GM10266 (cell line): ENCODE results near the gene ARRDC2.

Experiments used
- DNase-seq: peaks from one replicate; pipeline ENCODE4 v3.0.0; 2012; ENCODE audit errors: extremely low spot score
- TF ChIP-seq, protein P1 (sequence below): IDR thresholded peaks from 2 replicates; pipeline ENCODE4 v1.5.1; 2012; ENCODE audit warnings: mild to moderate bottlenecking, low read depth; ENCODE audit not compliant: control insufficient read depth, insufficient read depth; ENCODE audit errors: missing control alignments

ARRDC2 gene

DNA sequence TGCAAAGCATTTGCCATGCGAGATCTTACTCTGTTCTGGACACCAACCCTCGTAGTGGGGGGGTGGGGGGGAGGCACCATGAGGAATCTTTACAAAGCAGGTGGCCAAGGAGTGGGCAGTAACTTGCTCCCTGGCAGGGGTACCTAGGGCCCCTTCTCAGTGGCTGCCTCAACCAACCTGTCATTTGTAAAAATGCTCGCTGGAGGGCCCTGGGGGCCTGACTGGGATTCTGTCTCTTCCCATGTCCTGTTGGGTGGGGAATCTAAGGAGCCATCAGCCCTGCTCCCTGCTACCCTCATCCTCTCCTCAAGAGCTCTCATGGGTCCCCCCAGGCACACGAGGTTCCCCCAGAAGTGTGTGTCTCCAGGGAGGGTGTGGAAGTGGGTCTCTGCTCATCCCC lies 39.6 kb upstream of the ARRDC2 start:
- no peak for DNase-seq

GRCh38 chr19:17969096-17969792 lies 38.7 kb upstream of the ARRDC2 start:
- TF ChIP-seq, protein P1, sequence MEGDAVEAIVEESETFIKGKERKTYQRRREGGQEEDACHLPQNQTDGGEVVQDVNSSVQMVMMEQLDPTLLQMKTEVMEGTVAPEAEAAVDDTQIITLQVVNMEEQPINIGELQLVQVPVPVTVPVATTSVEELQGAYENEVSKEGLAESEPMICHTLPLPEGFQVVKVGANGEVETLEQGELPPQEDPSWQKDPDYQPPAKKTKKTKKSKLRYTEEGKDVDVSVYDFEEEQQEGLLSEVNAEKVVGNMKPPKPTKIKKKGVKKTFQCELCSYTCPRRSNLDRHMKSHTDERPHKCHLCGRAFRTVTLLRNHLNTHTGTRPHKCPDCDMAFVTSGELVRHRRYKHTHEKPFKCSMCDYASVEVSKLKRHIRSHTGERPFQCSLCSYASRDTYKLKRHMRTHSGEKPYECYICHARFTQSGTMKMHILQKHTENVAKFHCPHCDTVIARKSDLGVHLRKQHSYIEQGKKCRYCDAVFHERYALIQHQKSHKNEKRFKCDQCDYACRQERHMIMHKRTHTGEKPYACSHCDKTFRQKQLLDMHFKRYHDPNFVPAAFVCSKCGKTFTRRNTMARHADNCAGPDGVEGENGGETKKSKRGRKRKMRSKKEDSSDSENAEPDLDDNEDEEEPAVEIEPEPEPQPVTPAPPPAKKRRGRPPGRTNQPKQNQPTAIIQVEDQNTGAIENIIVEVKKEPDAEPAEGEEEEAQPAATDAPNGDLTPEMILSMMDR, result no peak
- DNase-seq, result no peak

More for the DNA sequence above, 39.6 kb upstream of the ARRDC2 start:
- TF ChIP-seq, protein P1, result no peak

GRCh38 chr19:17972230-17972629 lies 35.7 kb upstream of the ARRDC2 start:
- no peak for DNase-seq
- TF ChIP-seq, protein P1, result no peak

GRCh38 chr19:17973759-17974158 lies 34.2 kb upstream of the ARRDC2 start:
- TF ChIP-seq, protein P1, result no peak

DNA sequence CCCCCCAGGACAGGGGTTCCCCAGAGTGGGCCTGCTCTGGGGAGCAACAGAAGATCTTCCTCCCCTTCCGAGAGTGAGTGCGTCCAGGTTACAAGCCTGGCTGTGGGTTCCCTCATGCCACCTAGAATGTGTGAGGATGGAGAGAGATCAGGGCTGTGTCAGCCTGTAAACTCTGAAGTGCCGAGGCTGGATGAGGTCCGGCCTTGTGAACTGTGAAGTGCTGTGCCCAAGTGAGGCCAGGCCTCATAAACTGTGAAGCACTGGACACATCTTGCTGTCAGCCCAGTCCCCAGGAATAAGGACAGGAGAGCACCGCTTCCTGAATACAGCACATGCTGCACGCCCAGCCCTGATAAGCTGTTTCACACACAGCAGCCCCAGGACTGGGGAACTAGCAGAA lies 33.4 kb upstream of the ARRDC2 start:
- TF ChIP-seq, protein P1, result no peak
- no peak for DNase-seq

More at GRCh38 chr19:17973759-17974158, 34.2 kb upstream of the ARRDC2 start:
- no peak for DNase-seq

DNA sequence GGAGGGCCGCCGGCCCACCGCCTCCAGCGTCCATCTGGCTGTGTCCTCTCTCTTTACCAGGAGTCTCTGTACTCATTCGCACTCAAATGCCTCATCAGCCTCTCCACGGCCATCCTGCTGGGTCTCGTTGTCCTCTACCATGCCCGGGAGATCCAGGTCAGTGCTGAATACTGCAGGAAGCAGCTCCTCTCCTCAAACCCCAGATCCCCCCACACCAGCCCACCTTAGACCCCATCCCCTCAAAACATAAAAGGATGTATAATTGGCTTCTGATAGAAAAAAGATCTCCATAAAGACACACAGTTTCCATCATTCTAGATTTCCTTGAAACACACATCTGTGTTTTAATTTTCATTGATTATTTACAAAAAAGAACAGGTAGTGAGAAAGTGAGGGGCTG lies 32.9 kb upstream of the ARRDC2 start:
- TF ChIP-seq, protein P1, result no peak

DNA sequence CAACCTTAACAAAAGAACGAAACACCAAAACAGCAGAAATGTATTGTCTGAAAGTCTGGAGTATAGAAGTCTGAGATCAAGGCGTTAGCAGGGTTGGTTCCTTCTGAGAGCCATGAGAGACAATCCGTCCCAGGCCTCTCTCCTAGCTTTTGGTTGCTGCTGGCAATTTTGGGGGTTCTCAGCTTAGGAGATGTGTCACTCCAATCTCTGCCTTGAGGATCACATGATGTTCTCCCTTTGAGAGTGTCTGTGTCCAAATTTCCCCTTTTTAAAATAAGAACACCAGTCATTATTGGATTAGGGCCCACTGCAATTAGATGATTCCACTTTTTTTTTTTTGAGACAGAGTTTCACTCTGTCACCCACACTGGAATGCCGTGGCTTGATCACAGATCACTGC lies 30.9 kb upstream of the ARRDC2 start:
- no peak for DNase-seq
- TF ChIP-seq, protein P1, result no peak

More for the DNA sequence above, 32.9 kb upstream of the ARRDC2 start:
- no peak for DNase-seq
